K562 (cell line): ENCODE results near the gene NEK2. TPM values are rescaled to one million over a fixed set of nuclear protein-coding genes. Genes with fewer than 3 reads are reported as not detected.

Experiments used
- ARID2 ChIP-seq: fragments of 450-650 bp; IDR thresholded peaks from 2 replicates; pipeline ENCODE4 v1.6.1; 2017; ENCODE audit warnings: antibody characterized with exemption, mild to moderate bottlenecking
- ETV1 ChIP-seq: fragments of 450-650 bp; conservative IDR thresholded peaks from 2 replicates; pipeline ENCODE4 v1.6.1; 2016; ENCODE audit warnings: missing genetic modification characterization, control low read depth, low read depth, missing compliant biosample characterization
- HCFC1 ChIP-seq: IDR thresholded peaks from 2 replicates; pipeline ENCODE4 v1.6.1; 2012; ENCODE audit warnings: low read depth, low read length, improper control_type of control experiment
- L3MBTL2 ChIP-seq: fragments of 450-650 bp; IDR thresholded peaks from 2 replicates; pipeline ENCODE4 v1.6.1; 2016; ENCODE audit warnings: mild to moderate bottlenecking, moderate library complexity
- MAFF ChIP-seq: IDR thresholded peaks from 2 replicates; pipeline ENCODE4 v1.6.1; 2012; ENCODE audit warnings: low read length, improper control_type of control experiment
- NR1H2 ChIP-seq: sonication (generic); formaldehyde crosslinking; IDR thresholded peaks from 2 replicates; pipeline ENCODE4 v1.4.0; 2020; ENCODE audit warnings: mild to moderate bottlenecking, missing genetic modification reagents
- ZNF217 ChIP-seq: sonication (generic); formaldehyde crosslinking; IDR thresholded peaks from 2 replicates; pipeline ENCODE4 v1.8.0; 2022; ENCODE audit warnings: mild to moderate bottlenecking, missing genetic modification reagents
- polyA plus RNA-seq, 8 experiments: library from polyadenylated mRNA; depleted of rRNA in 4 of 8; stranded (reverse) in 5 of 8; unstranded in 3 of 8; fragments of >200 nt; fragmentation: Nextera tagmentation in 2 of 8; fragmentation: Illumina TruSeq in 1 of 8; extraction: Ambion mirVana in 2 of 8; extraction: Trizol in 1 of 8; gene quantifications; 2 replicates each; pipeline versions ENCODE4 v1.2.1 to v1.2.3, GENCODE V29; 2011 to 2014; ENCODE audit warnings: inconsistent platforms in 1 of 8, missing spikeins in 1 of 8
- total RNA-seq, 7 experiments: library from RNA; depleted of rRNA in 6 of 7; stranded (reverse); fragments of >200 nt in 6 of 7; fragmentation: Illumina TruSeq in 2 of 7; extraction: Trizol in 2 of 7; gene quantifications; 2 replicates each; pipeline versions ENCODE4 v1.2.1 to v1.2.3, GENCODE V29; 2011 to 2021; ENCODE audit warnings: low replicate concordance in 1 of 7
- TF ChIP-seq, protein P1 (sequence below): fragments of 250-450 bp; sonication (Bioruptor Pico); IDR thresholded peaks from 2 replicates; pipeline ENCODE4 v1.5.0; 2020; ENCODE audit warnings: mild to moderate bottlenecking, borderline replicate concordance
- TF ChIP-seq, protein P2 (sequence below), 2 experiments: fragments of 450-650 bp; formaldehyde crosslinking in 1 of 2; IDR thresholded peaks; 2 replicates each; pipeline versions ENCODE4 v1.4.0 to v1.6.1; 2014 to 2020; ENCODE audit warnings: mild to moderate bottlenecking in 2 of 2, borderline replicate concordance in 1 of 2, low read depth in 1 of 2
- TF ChIP-seq, protein P3 (sequence below), 2 experiments: fragments of 450-650 bp in 1 of 2; sonication (generic) in 1 of 2; formaldehyde crosslinking; conservative IDR thresholded peaks; 2 replicates each; pipeline versions ENCODE4 v1.4.0 to v1.8.1; 2020 to 2022; ENCODE audit warnings: mild to moderate bottlenecking in 1 of 2, missing genetic modification reagents in 1 of 2
- TF ChIP-seq, protein P4 (sequence below): fragments of 150-350 bp; IDR thresholded peaks from 2 replicates; pipeline ENCODE4 v1.6.1; 2014; ENCODE audit warnings: low read depth, mild to moderate bottlenecking, low read length, borderline replicate concordance

The NEK2 gene
- total and polyA plus RNA-seq, 9 of the 15 experiments (the other 6 are each of a cell fraction or from before 2014, with no cell fraction given) = 30.0 to 74.7 (median 66.4) TPM

DNA sequence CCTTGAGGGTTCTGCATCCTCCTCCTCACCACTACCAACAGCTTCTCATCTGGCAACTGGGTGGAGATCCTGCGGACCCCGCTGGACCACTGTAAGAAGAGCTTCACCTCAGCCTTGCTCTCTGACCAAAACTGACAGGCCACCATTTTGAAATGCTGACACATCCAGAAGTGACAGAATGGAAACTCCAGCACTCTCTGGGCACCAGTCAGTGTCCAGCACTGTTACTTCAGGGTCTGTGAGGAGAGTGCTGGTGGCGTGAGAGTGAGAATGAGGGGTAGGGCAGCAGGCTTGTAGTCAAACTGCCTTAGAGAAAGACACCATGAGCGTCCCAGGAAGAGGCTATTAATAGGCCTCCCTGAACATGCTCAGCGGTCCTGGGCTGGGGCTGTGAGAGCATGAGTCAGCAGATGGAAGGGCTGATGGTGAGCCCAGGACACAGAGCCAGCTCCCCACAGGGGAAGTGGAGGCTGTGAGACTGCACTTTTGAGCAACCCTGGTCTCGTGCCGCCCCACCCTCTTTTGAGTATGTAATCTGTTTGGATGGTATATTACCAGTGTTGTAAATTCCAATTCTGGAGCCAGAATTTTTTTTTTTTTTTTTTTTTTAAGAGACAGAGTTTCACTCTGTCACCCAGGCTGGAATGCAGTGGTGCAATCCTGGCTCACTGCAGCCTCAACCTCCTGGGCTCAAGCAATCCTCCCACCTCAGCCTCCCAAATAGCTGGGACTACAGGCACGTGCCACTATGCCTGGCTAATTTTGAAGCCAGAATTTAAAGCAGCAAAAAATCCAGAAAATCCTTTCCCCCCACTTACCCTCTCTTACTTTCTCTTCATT lies 62.1 kb downstream of the NEK2 start (continued):
- peak; percentile 38; the same call in 1 of the 2 replicates for TF ChIP-seq ETV1 (tag)
- TF ChIP-seq ZNF217 (CRISPR knock-in tag) = no peak
- TF ChIP-seq, protein P1, sequence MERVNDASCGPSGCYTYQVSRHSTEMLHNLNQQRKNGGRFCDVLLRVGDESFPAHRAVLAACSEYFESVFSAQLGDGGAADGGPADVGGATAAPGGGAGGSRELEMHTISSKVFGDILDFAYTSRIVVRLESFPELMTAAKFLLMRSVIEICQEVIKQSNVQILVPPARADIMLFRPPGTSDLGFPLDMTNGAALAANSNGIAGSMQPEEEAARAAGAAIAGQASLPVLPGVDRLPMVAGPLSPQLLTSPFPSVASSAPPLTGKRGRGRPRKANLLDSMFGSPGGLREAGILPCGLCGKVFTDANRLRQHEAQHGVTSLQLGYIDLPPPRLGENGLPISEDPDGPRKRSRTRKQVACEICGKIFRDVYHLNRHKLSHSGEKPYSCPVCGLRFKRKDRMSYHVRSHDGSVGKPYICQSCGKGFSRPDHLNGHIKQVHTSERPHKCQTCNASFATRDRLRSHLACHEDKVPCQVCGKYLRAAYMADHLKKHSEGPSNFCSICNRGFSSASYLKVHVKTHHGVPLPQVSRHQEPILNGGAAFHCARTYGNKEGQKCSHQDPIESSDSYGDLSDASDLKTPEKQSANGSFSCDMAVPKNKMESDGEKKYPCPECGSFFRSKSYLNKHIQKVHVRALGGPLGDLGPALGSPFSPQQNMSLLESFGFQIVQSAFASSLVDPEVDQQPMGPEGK = no peak
- TF ChIP-seq ARID2 = 0 out of 2 replicates have a peak, but pooled peaks have one; percentile 5
- peak; percentile 91 for TF ChIP-seq L3MBTL2
- TF ChIP-seq, protein P2, sequence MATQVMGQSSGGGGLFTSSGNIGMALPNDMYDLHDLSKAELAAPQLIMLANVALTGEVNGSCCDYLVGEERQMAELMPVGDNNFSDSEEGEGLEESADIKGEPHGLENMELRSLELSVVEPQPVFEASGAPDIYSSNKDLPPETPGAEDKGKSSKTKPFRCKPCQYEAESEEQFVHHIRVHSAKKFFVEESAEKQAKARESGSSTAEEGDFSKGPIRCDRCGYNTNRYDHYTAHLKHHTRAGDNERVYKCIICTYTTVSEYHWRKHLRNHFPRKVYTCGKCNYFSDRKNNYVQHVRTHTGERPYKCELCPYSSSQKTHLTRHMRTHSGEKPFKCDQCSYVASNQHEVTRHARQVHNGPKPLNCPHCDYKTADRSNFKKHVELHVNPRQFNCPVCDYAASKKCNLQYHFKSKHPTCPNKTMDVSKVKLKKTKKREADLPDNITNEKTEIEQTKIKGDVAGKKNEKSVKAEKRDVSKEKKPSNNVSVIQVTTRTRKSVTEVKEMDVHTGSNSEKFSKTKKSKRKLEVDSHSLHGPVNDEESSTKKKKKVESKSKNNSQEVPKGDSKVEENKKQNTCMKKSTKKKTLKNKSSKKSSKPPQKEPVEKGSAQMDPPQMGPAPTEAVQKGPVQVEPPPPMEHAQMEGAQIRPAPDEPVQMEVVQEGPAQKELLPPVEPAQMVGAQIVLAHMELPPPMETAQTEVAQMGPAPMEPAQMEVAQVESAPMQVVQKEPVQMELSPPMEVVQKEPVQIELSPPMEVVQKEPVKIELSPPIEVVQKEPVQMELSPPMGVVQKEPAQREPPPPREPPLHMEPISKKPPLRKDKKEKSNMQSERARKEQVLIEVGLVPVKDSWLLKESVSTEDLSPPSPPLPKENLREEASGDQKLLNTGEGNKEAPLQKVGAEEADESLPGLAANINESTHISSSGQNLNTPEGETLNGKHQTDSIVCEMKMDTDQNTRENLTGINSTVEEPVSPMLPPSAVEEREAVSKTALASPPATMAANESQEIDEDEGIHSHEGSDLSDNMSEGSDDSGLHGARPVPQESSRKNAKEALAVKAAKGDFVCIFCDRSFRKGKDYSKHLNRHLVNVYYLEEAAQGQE (IDR thresholded peaks at IDR 0.05; ENCODE audit: borderline replicate concordance) = peak; percentile 24; the same call in 1 of the 2 replicates
- TF ChIP-seq, protein P2 (CRISPR knock-in tag; IDR thresholded peaks at IDR 0.05; ENCODE audit: low read depth) = 0 out of 2 replicates have a peak, but pooled peaks have one; percentile 33
- TF ChIP-seq, protein P3, sequence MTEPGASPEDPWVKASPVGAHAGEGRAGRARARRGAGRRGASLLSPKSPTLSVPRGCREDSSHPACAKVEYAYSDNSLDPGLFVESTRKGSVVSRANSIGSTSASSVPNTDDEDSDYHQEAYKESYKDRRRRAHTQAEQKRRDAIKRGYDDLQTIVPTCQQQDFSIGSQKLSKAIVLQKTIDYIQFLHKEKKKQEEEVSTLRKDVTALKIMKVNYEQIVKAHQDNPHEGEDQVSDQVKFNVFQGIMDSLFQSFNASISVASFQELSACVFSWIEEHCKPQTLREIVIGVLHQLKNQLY (CRISPR knock-in tag; conservative IDR thresholded peaks at IDR 0.05) = no peak
- peak; percentile 29; the same call in 1 of the 2 replicates for TF ChIP-seq HCFC1
- TF ChIP-seq NR1H2 = no peak
- peak; percentile 94 for TF ChIP-seq MAFF
- TF ChIP-seq, protein P4, sequence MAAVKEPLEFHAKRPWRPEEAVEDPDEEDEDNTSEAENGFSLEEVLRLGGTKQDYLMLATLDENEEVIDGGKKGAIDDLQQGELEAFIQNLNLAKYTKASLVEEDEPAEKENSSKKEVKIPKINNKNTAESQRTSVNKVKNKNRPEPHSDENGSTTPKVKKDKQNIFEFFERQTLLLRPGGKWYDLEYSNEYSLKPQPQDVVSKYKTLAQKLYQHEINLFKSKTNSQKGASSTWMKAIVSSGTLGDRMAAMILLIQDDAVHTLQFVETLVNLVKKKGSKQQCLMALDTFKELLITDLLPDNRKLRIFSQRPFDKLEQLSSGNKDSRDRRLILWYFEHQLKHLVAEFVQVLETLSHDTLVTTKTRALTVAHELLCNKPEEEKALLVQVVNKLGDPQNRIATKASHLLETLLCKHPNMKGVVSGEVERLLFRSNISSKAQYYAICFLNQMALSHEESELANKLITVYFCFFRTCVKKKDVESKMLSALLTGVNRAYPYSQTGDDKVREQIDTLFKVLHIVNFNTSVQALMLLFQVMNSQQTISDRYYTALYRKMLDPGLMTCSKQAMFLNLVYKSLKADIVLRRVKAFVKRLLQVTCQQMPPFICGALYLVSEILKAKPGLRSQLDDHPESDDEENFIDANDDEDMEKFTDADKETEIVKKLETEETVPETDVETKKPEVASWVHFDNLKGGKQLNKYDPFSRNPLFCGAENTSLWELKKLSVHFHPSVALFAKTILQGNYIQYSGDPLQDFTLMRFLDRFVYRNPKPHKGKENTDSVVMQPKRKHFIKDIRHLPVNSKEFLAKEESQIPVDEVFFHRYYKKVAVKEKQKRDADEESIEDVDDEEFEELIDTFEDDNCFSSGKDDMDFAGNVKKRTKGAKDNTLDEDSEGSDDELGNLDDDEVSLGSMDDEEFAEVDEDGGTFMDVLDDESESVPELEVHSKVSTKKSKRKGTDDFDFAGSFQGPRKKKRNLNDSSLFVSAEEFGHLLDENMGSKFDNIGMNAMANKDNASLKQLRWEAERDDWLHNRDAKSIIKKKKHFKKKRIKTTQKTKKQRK = no peak
